ENCODE results near the gene ATRNL1.
"Not testable (repeated sequence)": the region's sequence is repeated elsewhere in the genome, so short reads cannot be mapped to it uniquely, and the experiment has no call there.

GRCh38 chr10:115828182-115828581 lies 735.0 kb downstream of the ATRNL1 start:
- TF ChIP-seq, protein P1, sequence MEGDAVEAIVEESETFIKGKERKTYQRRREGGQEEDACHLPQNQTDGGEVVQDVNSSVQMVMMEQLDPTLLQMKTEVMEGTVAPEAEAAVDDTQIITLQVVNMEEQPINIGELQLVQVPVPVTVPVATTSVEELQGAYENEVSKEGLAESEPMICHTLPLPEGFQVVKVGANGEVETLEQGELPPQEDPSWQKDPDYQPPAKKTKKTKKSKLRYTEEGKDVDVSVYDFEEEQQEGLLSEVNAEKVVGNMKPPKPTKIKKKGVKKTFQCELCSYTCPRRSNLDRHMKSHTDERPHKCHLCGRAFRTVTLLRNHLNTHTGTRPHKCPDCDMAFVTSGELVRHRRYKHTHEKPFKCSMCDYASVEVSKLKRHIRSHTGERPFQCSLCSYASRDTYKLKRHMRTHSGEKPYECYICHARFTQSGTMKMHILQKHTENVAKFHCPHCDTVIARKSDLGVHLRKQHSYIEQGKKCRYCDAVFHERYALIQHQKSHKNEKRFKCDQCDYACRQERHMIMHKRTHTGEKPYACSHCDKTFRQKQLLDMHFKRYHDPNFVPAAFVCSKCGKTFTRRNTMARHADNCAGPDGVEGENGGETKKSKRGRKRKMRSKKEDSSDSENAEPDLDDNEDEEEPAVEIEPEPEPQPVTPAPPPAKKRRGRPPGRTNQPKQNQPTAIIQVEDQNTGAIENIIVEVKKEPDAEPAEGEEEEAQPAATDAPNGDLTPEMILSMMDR (IDR thresholded peaks at IDR 0.05): not testable (repeated sequence)
- not testable (repeated sequence) for TF ChIP-seq POLR2A (IDR thresholded peaks at IDR 0.05)
